ENCODE results near the gene TNP1. TPM values are rescaled to one million over a fixed set of nuclear protein-coding genes. Genes with fewer than 3 reads are reported as not detected.

TNP1 gene
- total RNA-seq (not detected), polyA plus RNA-seq (not detected)
- long read RNA-seq, donor 1, result 0 reads
- long read RNA-seq, donor 2, result 0 reads
- long read RNA-seq, donor 3, result 0 reads

- Histone ChIP-seq H3K9me3 (no peaks in the 10 kb centered on the region), H3K4me1 (ENCODE audit: insufficient read depth) (peaks cover 16% of the 10 kb centered on the region), H3K27me3 (no peaks in the 10 kb centered on the region), H3K4me3 (no peak within 1 kb of the TSS), H3K36me3 (no peaks in the 10 kb centered on the region), H3K27ac (no peak within 1 kb of the TSS)
- no peak for DNase-seq
- intact Hi-C loops (cut with DNase I), result loop anchor here in 1 of 4 donors (5.0 kb wide), 1 partner anchor 163 kb away; the partner anchor contains the start of gene IGFBP5
- TF ChIP-seq POLR2A (IDR thresholded peaks at IDR 0.05) (no peak), CTCF (IDR thresholded peaks at IDR 0.05) (no peak), EP300 (IDR thresholded peaks at IDR 0.05) (no peak)
- WGBS, 3 donors, result 94 to 95% (median 94%) methylated on average over 6 of the region's 6 CpGs
These were observed at the start of gene TNP1 for GRCh38 chr2:216859944-216860343. Gene TNP1 (minus strand): TSS chr2:216860064. CDS start chr2:216860034, 30 bp downstream.

GRCh38 chr2:216908300-216908699 is 48.4 kb upstream of the TNP1 start:
- 95 to 98% (median 98%) methylated on average over 6 of the region's 6 CpGs for WGBS, 3 donors
- no peak for DNase-seq
- Histone ChIP-seq H3K9me3 (no peaks in the 10 kb centered on the region), H3K27me3 (no peaks in the 10 kb centered on the region), H3K36me3 (no peaks in the 10 kb centered on the region), H3K4me3 (no peak overlapping the region), H3K27ac (no peak overlapping the region), H3K4me1 (ENCODE audit: insufficient read depth) (peaks cover 2% of the 10 kb centered on the region)
- intact Hi-C loops (cut with DNase I), result no loop called here
- TF ChIP-seq EP300 (IDR thresholded peaks at IDR 0.05) (no peak), CTCF (IDR thresholded peaks at IDR 0.05) (no peak), POLR2A (IDR thresholded peaks at IDR 0.05) (no peak)

- Histone ChIP-seq H3K36me3 (no peaks in the 10 kb centered on the region), H3K27me3 (no peaks in the 10 kb centered on the region), H3K4me1 (ENCODE audit: insufficient read depth) (no peaks in the 10 kb centered on the region), H3K4me3 (no peak overlapping the region), H3K27ac (no peak overlapping the region), H3K9me3 (peaks cover 0 to 3% of the 10 kb centered on the region in 2 donors)
- TF ChIP-seq EP300 (IDR thresholded peaks at IDR 0.05) (no peak), POLR2A (IDR thresholded peaks at IDR 0.05) (no peak), CTCF (IDR thresholded peaks at IDR 0.05) (no peak)
- DNase-seq, result no peak
- 81 to 92% (median 81%) methylated on average over 4 of the region's 4 CpGs for WGBS, 3 donors
- intact Hi-C loops (cut with DNase I), result no loop called here
These were observed 45.9 kb upstream of the TNP1 start for GRCh38 chr2:216905649-216906329.

- WGBS, 3 donors, result 95 to 100% (median 97%) methylated on average over 1 of the region's 1 CpG
- Histone ChIP-seq H3K36me3 (no peaks in the 10 kb centered on the region), H3K9me3 (peaks cover 0 to 3% of the 10 kb centered on the region in 2 donors), H3K4me1 (ENCODE audit: insufficient read depth) (no peaks in the 10 kb centered on the region), H3K27ac (no peak overlapping the region), H3K27me3 (no peaks in the 10 kb centered on the region), H3K4me3 (no peak overlapping the region)
- intact Hi-C loops (cut with DNase I), result no loop called here
- DNase-seq, result no peak
- no peak for TF ChIP-seq CTCF (IDR thresholded peaks at IDR 0.05)
- no peak for TF ChIP-seq POLR2A (IDR thresholded peaks at IDR 0.05)
- no peak for TF ChIP-seq EP300 (IDR thresholded peaks at IDR 0.05)
These were observed 45.1 kb upstream of the TNP1 start for GRCh38 chr2:216904974-216905373.

Measured in ovary (tissue), 10 donors.